AML-193 (cell line): ENCODE measurements around the gene RAB23.

Experiments
- DNase-seq, 2 experiments: peaks; one replicate each; lab custom pipeline; 2025; lab: John Stamatoyannopoulos, UW

Gene RAB23

GRCh38 chr6:57221936-57222742 lies at the start of gene RAB23:
Gene RAB23 (minus strand): TSS chr6:57222307. CDS start chr6:57210380, 11,927 bp downstream.
- peak; percentile 72 to 80 for DNase-seq

- DNase-seq: no peak
These were observed 46.2 kb upstream of the RAB23 start for GRCh38 chr6:57268294-57268640.

GRCh38 chr6:57267586-57268293 lies 45.6 kb upstream of the RAB23 start:
- DNase-seq: peak; percentile 58 to 64

- DNase-seq: no peak
These were observed 43.7 kb upstream of the RAB23 start for GRCh38 chr6:57265755-57266221.

GRCh38 chr6:57263739-57264138 lies 41.6 kb upstream of the RAB23 start:
- no peak for DNase-seq

- DNase-seq: no peak
These were observed 41.0 kb upstream of the RAB23 start for GRCh38 chr6:57262901-57263694.

GRCh38 chr6:57262488-57262887 lies 40.4 kb upstream of the RAB23 start:
- no peak for DNase-seq

- no peak for DNase-seq
These were observed 39.8 kb upstream of the RAB23 start for GRCh38 chr6:57261926-57262325.

GRCh38 chr6:57259064-57259463 lies 37.0 kb upstream of the RAB23 start:
- DNase-seq: no peak

GRCh38 chr6:57257911-57258541 lies 35.9 kb upstream of the RAB23 start:
- no peak for DNase-seq

GRCh38 chr6:57256541-57256940 lies 34.4 kb upstream of the RAB23 start:
- no peak for DNase-seq

GRCh38 chr6:57255451-57256169 lies 33.5 kb upstream of the RAB23 start:
- no peak for DNase-seq

- no peak for DNase-seq
These were observed 32.1 kb upstream of the RAB23 start for GRCh38 chr6:57254055-57254717.

- DNase-seq: no peak
These were observed 30.9 kb upstream of the RAB23 start for GRCh38 chr6:57252975-57253374.

- DNase-seq: no peak
These were observed 30.0 kb upstream of the RAB23 start for GRCh38 chr6:57252137-57252536.

- DNase-seq: no peak
These were observed 28.2 kb upstream of the RAB23 start for GRCh38 chr6:57250348-57250747.

GRCh38 chr6:57248311-57248895 lies 26.3 kb upstream of the RAB23 start:
- DNase-seq: no peak

- no peak for DNase-seq
These were observed 25.5 kb upstream of the RAB23 start for GRCh38 chr6:57247603-57248002.

- DNase-seq: no peak
These were observed 24.2 kb upstream of the RAB23 start for GRCh38 chr6:57246307-57246706.

- DNase-seq: no peak
These were observed 21.8 kb upstream of the RAB23 start for GRCh38 chr6:57243954-57244353.
